Activated CD4-positive, alpha-beta T cell treated with anti-CD3 and anti-CD28 coated beads, Interleukin-2, Interleukin-6, amounts not matched to agents 100 ng/mL and 50 ng/mL, durations not matched to agents 16 hours and 8 hours (primary cell): ENCODE data around the gene NAP1L1.

Source experiments
- DNase-seq: peaks from one replicate; pipeline ENCODE4 v3.0.0-alpha.2; 2020

Gene NAP1L1

GRCh38 chr12:76083246-76083903, 1.1 kb downstream of the NAP1L1 start:
- DNase-seq = no peak

DNA sequence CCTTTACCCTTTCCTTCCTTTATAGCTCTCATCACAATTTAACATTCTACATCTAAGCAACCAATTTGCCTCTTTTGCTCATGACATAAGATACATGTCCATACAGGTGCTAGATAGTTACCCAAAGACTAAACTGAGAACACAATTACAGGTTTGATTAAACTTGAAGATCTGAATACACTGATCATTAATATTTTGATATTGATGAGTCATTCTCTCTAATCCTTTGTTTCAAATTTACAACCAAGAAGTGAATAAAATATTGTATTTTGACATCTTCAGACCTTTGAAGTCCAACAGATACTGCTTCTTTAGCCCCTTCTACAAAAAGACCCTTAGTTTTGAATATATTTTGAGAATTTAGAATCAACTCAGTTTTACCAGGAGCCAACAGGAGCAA, 2.6 kb downstream of the NAP1L1 start:
- DNase-seq = no peak

GRCh38 chr12:76080729-76081415, 3.6 kb downstream of the NAP1L1 start:
- DNase-seq = peak; percentile 26

GRCh38 chr12:76080017-76080728, 4.3 kb downstream of the NAP1L1 start:
- DNase-seq = no peak

DNA sequence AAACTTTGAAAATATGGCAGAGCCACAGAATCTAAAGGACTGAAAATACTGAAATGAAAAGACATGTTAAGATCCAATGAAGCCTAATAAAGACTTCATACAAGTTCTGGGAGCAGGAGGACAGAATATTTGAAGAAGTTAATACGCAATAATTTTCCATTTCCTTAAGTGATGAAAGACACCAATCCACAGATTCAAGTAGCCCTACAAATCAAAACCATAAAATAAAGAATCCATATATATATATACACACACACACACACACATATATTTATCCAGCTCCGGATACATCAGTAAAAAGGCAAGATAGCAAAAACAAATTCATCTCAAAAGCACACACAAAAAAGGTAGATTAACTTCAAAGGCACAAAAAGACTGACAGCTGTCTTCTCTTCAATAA, 5.7 kb downstream of the NAP1L1 start:
- DNase-seq = no peak

GRCh38 chr12:76075448-76075847, 9.0 kb downstream of the NAP1L1 start:
- DNase-seq = no peak

DNA sequence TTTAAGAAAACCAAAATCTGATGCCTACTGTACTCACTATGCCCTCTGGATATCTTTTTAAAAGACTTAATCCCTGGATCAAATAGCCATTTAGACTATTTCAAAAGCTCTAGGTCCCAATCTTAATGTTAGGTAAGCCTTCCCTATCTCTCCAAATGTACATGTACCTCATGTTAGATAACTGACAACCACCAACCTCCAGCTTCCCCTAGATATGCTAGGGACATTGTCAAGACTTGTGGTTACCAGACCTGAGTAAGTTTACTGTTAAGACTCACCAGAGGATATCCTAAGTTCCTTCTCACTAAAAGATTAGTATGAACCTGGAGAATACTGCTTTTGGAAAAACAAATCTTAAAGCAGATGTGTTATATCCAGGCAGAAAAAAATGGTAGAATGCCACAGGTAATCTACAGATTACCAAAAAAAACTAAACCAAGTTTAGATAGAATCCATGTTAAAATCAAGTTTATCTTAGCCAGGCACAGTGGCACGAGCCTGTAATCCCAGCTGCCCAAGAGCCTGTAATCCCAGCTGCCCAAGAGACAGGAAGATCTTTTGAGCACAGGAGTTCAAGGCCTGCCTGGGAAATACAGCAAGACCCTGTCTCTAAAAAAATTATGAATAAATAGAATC, 9.7 kb downstream of the NAP1L1 start:
- peak; percentile 27 for DNase-seq

DNA sequence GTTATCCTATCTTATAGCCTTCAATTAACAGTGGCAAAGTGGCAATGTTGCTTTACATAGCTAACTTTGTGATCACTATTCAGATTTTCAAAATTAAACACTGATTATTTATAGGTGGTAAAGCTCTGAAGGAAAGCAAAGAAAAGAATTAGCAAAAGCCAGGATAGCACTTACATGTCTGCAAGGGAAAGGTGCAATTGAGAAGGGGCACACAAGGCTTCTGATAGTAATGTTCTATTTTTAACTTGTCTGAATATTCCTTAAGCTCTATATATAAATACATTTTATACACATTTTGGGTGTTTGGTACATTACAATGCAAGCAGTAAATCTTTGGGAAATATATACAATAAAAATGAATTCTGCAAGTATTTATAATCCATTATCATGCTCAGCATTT, 10.9 kb downstream of the NAP1L1 start:
- no peak for DNase-seq

GRCh38 chr12:76072568-76072967, 11.9 kb downstream of the NAP1L1 start:
- no peak for DNase-seq

DNA sequence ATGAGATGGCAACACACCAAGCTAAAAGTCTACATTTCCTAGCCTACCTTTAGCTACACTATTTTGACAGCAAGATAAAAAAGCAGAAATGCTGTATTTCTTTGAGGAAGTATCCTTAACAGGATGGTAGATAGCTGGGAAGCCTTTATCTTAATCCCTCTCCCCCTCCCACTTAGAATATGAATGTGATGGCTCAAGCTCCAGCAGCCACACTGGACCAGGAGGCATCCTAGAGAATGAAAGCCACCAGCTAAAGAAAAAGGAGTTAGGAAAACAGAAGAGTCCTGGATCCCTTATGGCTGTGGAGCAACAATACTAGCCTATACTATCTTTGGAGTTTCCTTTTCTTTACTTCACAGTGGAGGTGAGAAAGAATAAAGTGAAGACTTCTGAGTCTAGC, 15.1 kb downstream of the NAP1L1 start:
- DNase-seq = no peak

- no peak for DNase-seq
Measured at GRCh38 chr12:76065917-76066316, 18.6 kb downstream of the NAP1L1 start.

DNA sequence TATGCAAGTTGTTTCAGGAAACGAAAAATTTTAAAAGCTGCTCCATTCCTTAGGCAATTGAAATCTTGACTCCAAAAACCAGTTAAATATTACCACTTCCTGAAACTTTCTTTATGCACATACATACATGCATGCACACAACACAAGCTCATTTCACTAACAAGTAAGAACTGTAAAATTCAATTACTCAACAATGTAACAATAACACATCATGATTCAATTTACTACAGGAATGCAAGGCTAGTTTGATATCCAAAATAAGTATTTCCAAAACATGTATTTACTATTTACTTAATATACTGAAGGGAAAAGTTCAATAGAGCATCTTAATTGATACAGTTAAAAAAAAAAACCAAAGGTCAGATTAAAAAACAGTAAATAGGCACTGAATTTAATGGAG, 19.6 kb downstream of the NAP1L1 start:
- no peak for DNase-seq

- peak; percentile 26 for DNase-seq
Measured at GRCh38 chr12:76060111-76060510, 24.4 kb downstream of the NAP1L1 start.

GRCh38 chr12:76057326-76057725, 27.2 kb downstream of the NAP1L1 start:
- no peak for DNase-seq

- no peak for DNase-seq
Measured at GRCh38 chr12:76055393-76055792, 29.1 kb downstream of the NAP1L1 start.

GRCh38 chr12:76049575-76050251, 34.8 kb downstream of the NAP1L1 start:
- no peak for DNase-seq

DNA sequence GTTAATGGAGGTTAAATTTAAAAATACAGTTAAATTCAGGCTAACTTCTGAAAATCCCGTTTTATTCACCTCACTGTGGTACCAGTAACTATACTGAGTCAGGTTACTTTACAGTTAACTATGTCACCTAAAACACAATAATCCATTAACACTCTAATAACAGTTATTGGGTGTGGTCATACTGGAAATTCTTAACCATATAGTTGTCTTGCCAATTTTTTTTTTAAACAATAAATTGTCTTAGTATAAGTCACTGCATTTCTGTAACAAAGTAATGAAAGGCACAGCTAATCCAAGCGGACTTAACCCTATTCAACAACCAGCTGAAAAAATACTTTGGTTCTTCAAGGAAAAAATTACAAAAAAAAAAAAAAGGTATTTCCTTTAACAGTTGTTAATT, 36.7 kb downstream of the NAP1L1 start:
- no peak for DNase-seq

DNA sequence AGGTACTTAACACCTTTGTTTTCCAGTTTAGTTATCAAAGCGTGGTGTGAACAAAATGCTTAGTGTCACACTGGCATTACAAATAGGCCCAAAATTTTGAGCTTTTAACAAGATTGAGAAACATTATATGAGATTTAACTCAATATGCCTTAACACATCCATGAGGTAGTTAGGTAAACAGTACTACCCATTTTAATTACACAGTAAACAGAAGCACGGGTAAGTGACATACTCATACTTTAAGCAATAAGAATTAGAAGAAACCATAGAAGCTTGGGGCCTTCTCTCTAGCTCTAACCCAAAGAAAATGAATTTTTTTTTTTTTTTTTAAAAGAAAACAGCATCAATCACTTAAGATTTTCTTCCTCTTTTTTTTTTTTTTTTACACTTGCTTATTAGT, 37.4 kb downstream of the NAP1L1 start:
- DNase-seq = no peak

DNA sequence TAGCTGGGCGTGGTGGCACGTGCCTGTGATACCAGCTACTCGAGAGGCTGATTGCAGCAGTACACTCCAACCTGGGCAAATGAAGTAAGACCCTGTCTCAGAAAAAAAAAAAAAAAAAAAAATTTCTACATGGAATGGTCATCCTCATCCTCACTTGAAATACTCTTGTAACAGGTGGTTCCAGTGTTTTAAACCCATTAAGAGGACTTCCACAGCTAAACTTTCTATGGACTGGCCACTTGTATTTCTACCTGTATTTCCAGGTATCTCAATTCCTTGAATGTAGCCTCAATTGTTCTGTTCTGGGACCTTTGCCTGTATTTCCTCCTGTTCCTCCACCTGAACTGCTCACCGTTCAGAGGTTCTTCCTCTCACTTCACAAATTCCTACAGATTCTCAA, 41.1 kb downstream of the NAP1L1 start:
- no peak for DNase-seq

- DNase-seq = no peak
Measured at GRCh38 chr12:76042147-76042546, 42.3 kb downstream of the NAP1L1 start.

- no peak for DNase-seq
Measured at GRCh38 chr12:76041406-76041805, 43.1 kb downstream of the NAP1L1 start.

- no peak for DNase-seq
Measured at GRCh38 chr12:76040461-76040860, 44.0 kb downstream of the NAP1L1 start.

- DNase-seq = no peak
Measured at GRCh38 chr12:76038176-76038575, 46.3 kb downstream of the NAP1L1 start.
